A549 treated with Mapracorat at 1 μM for 4 hours (cell line): ENCODE data around the gene UBXN4. TPM values are rescaled to one million over a fixed set of nuclear protein-coding genes. Genes with fewer than 3 reads are reported as not detected.

Source experiments
- total RNA-seq: library from RNA; stranded (reverse); fragments of 200-300 nt; extraction: Qiagen RNA extraction; gene quantifications from 5 replicates; pipeline ENCODE4 v1.2.3, GENCODE V29; 2022

UBXN4 gene
- total RNA-seq, result 34.8 to 42.8 TPM (median 40.3 TPM) in 5 replicates

GRCh38 chr2:135741395-135742324, at the start of gene UBXN4:
Gene UBXN4 (plus strand): TSS chr2:135741855. CDS start chr2:135741930, 75 bp downstream.

Other genes starting within 250 kb of the UBXN4 start
- 4.0 to 6.6 TPM (median 5.6 TPM) in 5 replicates for gene ZRANB3, start 210.6 kb upstream of the UBXN4 start, total RNA-seq
- gene R3HDM1, start 210.4 kb upstream of the UBXN4 start, total RNA-seq, result 21.5 to 23.7 TPM (median 22.7 TPM) in 5 replicates
- 0.05 to 0.06 TPM in 2 of 5 replicates, not detected in the others for gene LCT, start 95.3 kb downstream of the UBXN4 start, total RNA-seq
- 44.9 to 51.9 TPM (median 47.9 TPM) in 5 replicates for gene MCM6, start 134.6 kb downstream of the UBXN4 start, total RNA-seq
- gene DARS1, start 243.8 kb downstream of the UBXN4 start, total RNA-seq, result 48.4 to 58.9 TPM (median 58.6 TPM) in 5 replicates